Gastroesophageal sphincter (tissue), 4 donors: Measurements from ENCODE around the gene SERPINI2. TPM values are rescaled to one million over a fixed set of nuclear protein-coding genes. Genes with fewer than 3 reads are reported as not detected.

Experiments used
- ATAC-seq: fragments of 150-250 bp; one replicate; pipeline ENCODE4 v1.9.1; 2016; ENCODE audit warnings: mild to moderate bottlenecking, moderate library complexity
- H3K27ac ChIP-seq, 4 donors: fragments of 200-600 bp; sonication (generic) in 3 of 4; 1 replicate in 3 of 4; 2 replicates in 1 of 4; pipeline ENCODE4 v1.5.1; 2016 to 2019
- H3K27me3 ChIP-seq: fragments of 200-600 bp; sonication (generic); one replicate; pipeline ENCODE4 v1.5.1; 2019
- H3K36me3 ChIP-seq, 2 donors: fragments of 200-600 bp; sonication (generic); one replicate each; pipeline ENCODE4 v1.5.1; 2019; ENCODE audit warnings: control low read depth in 1 of 2
- H3K4me1 ChIP-seq, 3 donors: fragments of 200-600 bp; sonication (generic); 1 replicate in 2 of 3; 2 replicates in 1 of 3; pipeline ENCODE4 v1.5.1; 2016 to 2019; ENCODE audit warnings: control low read depth in 2 of 3
- H3K4me3 ChIP-seq, 2 donors: fragments of 200-600 bp; sonication (generic); one replicate each; pipeline ENCODE4 v1.5.1; 2019; ENCODE audit warnings: mild to moderate bottlenecking in 1 of 2, moderate library complexity in 1 of 2
- H3K9me3 ChIP-seq, 3 donors: fragments of 200-600 bp; sonication (generic); one replicate each; pipeline ENCODE4 v1.5.1; 2017 to 2019; ENCODE audit warnings: control low read depth in 2 of 3
- EP300 ChIP-seq: sonication (generic); formaldehyde crosslinking; IDR thresholded peaks from one replicate; pipeline ENCODE4 v1.6.1; 2017; ENCODE audit warnings: antibody characterized with exemption, mild to moderate bottlenecking
- POLR2A ChIP-seq, 2 donors: fragments of 450-650 bp; IDR thresholded peaks; one replicate each; pipeline ENCODE4 v1.6.1; 2017; ENCODE audit warnings: antibody characterized with exemption in 2 of 2, mild to moderate bottlenecking in 2 of 2, moderate library complexity in 1 of 2
- POLR2AphosphoS5 ChIP-seq: sonication (generic); formaldehyde crosslinking; IDR thresholded peaks from one replicate; pipeline ENCODE4 v1.6.1; 2017; ENCODE audit warnings: antibody characterized with exemption
- WGBS, 2 donors: methylation state at CpG; one replicate each; pipeline ENCODE4 v1.1.5; 2018; ENCODE audit warnings: low coverage in 1 of 2; 5-methylcytosine and 5-hydroxymethylcytosine counted together
- total RNA-seq, 4 donors: library from RNA; depleted of rRNA; stranded (reverse); fragments of >200 nt; gene quantifications; one replicate each; pipeline ENCODE4 v1.1.0, GENCODE V29; 2016
- TF ChIP-seq, protein P1 (sequence below), 4 experiments: fragments of 200-600 bp in 2 of 4; fragments of 450-650 bp in 2 of 4; sonication (generic) in 1 of 4; IDR thresholded peaks; one replicate each; pipeline ENCODE4 v1.5.1; 2017 to 2019; ENCODE audit warnings: antibody characterized with exemption in 4 of 4, mild to moderate bottlenecking in 2 of 4, moderate library complexity in 2 of 4

Gene SERPINI2
- total RNA-seq, 4 donors from 2014 or later: 0.94 TPM; not detected in 3

DNA sequence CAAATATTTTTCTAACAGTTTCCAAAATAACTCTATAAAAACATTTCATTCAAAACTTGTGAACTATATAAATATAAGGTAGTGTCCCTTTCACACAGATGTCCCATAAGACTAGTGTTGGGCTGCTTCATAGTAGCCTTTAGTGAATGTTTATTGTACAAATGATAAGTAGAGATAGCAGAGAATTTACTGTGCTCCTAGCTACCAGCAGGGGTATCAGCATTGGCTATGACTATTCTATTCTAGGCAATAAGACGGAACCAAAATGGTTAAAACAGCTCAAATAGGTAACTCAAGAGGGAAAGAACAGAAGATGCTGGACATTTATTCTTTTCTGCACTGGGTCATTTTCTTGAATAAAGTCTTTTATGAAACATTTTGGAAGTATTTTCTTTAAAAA, 22.6 kb downstream of the SERPINI2 start:
- TF ChIP-seq POLR2AphosphoS5: no peak
- 29 to 100% methylated on average over 1 of the region's 1 CpG for WGBS, 2 donors
- H3K27me3 ChIP-seq: no peaks in the 10 kb centered on the region
- no peak overlapping the region for H3K4me3 ChIP-seq
- H3K27ac ChIP-seq: no peak overlapping the region
- no peaks in the 10 kb centered on the region for H3K36me3 ChIP-seq
- no peaks in the 10 kb centered on the region for H3K4me1 ChIP-seq
- H3K9me3 ChIP-seq: no peaks in the 10 kb centered on the region
- ATAC-seq: no peak

DNA sequence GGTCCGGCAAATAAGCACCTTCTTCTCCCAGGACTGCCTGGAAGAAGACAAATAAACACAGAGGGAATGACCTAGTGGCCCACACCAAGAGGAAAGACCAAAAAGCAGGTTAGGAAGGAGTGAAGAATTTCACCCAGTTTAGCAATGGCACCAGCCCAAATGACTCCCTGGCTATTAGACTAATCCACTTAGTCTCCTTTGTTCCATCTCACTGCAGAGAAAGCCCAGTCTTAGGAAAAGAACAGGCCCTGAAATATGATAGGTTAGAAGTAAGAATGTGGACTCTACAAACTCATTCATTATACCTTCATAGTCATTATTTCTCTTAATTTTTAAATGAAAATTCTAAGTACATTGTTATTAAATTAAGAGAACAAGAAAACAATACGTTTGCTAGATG, 23.2 kb downstream of the SERPINI2 start:
- 61 to 81% methylated on average over 2 of the region's 2 CpGs for WGBS, 2 donors
- Histone ChIP-seq H3K27ac (no peak overlapping the region), H3K36me3 (no peaks in the 10 kb centered on the region), H3K4me3 (no peak overlapping the region), H3K9me3 (no peaks in the 10 kb centered on the region), H3K4me1 (no peaks in the 10 kb centered on the region), H3K27me3 (no peaks in the 10 kb centered on the region)
- TF ChIP-seq POLR2AphosphoS5 (no peak), EP300 (no peak), POLR2A (IDR thresholded peaks at IDR 0.05) (no peak)
- TF ChIP-seq, protein P1, sequence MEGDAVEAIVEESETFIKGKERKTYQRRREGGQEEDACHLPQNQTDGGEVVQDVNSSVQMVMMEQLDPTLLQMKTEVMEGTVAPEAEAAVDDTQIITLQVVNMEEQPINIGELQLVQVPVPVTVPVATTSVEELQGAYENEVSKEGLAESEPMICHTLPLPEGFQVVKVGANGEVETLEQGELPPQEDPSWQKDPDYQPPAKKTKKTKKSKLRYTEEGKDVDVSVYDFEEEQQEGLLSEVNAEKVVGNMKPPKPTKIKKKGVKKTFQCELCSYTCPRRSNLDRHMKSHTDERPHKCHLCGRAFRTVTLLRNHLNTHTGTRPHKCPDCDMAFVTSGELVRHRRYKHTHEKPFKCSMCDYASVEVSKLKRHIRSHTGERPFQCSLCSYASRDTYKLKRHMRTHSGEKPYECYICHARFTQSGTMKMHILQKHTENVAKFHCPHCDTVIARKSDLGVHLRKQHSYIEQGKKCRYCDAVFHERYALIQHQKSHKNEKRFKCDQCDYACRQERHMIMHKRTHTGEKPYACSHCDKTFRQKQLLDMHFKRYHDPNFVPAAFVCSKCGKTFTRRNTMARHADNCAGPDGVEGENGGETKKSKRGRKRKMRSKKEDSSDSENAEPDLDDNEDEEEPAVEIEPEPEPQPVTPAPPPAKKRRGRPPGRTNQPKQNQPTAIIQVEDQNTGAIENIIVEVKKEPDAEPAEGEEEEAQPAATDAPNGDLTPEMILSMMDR (IDR thresholded peaks at IDR 0.05): no peak
- ATAC-seq: no peak

DNA sequence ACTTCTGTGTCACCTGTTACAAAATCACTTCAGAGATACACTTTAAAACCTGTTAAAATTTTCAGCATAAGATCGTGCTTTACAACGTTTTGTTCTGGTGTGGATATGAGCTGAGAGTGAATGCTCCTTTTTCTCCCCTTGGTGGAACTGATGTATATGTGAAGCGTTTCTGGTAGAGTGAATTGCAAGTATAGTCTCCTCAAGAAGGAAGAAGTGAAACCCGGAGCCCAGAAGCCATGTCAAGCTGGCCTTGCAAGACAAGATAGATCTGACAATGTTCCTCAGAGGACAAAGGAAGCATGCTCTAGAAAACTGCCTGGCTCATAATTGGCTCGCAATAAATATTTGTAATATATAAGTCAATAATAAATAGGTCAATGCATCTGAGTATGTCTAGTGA, 23.6 kb downstream of the SERPINI2 start:
- no peaks in the 10 kb centered on the region for H3K9me3 ChIP-seq
- H3K27me3 ChIP-seq: no peaks in the 10 kb centered on the region
- ATAC-seq: no peak
- TF ChIP-seq, protein P1 (IDR thresholded peaks at IDR 0.05): no peak
- TF ChIP-seq POLR2AphosphoS5 (no peak), EP300 (no peak), POLR2A (IDR thresholded peaks at IDR 0.05) (no peak)
- H3K4me3 ChIP-seq: no peak overlapping the region
- no peaks in the 10 kb centered on the region for H3K36me3 ChIP-seq
- H3K4me1 ChIP-seq: no peaks in the 10 kb centered on the region
- 81 to 85% methylated on average over 5 of the region's 5 CpGs for WGBS, 2 donors
- no peak overlapping the region for H3K27ac ChIP-seq

DNA sequence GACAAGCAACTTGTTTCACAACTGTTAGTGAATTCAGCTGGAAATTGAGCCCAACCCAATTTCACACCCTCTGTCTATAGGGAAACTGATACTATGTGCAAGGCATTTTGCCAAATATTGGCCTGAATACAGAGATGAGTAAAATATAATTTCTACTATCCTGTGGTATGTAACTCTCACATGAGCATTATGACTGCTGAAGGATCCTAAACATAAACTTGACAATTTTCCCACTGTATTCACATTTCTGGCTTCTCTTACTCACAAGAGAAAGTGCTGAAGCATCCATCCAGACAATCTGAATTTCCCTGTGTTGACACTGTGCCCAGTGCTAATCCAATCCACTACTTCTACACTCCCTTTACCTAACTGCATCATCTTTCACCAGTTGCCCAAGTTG, 28.4 kb downstream of the SERPINI2 start:
- ATAC-seq: no peak
- H3K27me3 ChIP-seq: no peaks in the 10 kb centered on the region
- no peaks in the 10 kb centered on the region for H3K4me1 ChIP-seq
- no peak overlapping the region for H3K4me3 ChIP-seq
- no peaks in the 10 kb centered on the region for H3K9me3 ChIP-seq
- no peaks in the 10 kb centered on the region for H3K36me3 ChIP-seq
- TF ChIP-seq POLR2A (IDR thresholded peaks at IDR 0.05): no peak
- TF ChIP-seq, protein P1 (IDR thresholded peaks at IDR 0.05): no peak
- TF ChIP-seq POLR2AphosphoS5: no peak
- TF ChIP-seq EP300: no peak
- H3K27ac ChIP-seq: no peak overlapping the region

DNA sequence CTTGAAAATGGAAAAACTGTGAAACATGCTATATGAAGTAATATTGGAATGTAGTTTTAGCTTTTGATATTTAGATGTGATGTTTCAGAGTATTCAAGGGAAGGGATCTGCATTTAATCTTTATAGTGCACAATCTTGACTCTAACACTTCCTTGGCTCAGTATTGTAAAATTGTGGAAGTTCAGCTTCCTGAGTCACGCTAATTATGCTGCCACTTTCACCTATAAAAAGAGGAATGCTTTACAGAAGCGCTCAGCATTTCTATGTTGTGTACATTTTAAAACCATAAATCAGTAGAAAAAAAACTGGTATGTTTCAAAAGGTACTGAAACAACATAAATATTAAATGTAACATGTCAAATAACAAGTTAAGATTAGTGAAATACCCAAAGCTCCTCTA, 32.6 kb downstream of the SERPINI2 start:
- TF ChIP-seq POLR2A (IDR thresholded peaks at IDR 0.05) (no peak), EP300 (no peak), POLR2AphosphoS5 (no peak)
- TF ChIP-seq, protein P1 (IDR thresholded peaks at IDR 0.05): no peak
- WGBS, 2 donors: 64 to 83% methylated on average over 2 of the region's 2 CpGs
- ATAC-seq: no peak
- Histone ChIP-seq H3K4me1 (no peaks in the 10 kb centered on the region), H3K27ac (no peak overlapping the region), H3K4me3 (no peak overlapping the region), H3K9me3 (peaks cover 0 to 3% (median 0%) of the 10 kb centered on the region in 3 donors), H3K27me3 (no peaks in the 10 kb centered on the region), H3K36me3 (no peaks in the 10 kb centered on the region)
